ENCODE measurements around the gene PTPN3. TPM values are rescaled to one million over a fixed set of nuclear protein-coding genes. Genes with fewer than 3 reads are reported as not detected.
"Not testable (repeated sequence)": the region's sequence is repeated elsewhere in the genome, so short reads cannot be mapped to it uniquely, and the experiment has no call there.

Gene PTPN3
- total RNA-seq, 2 donors from 2014 or later, result 6.8 to 8.5 TPM

GRCh38 chr9:109510042-109510441 lies 11.9 kb upstream of the PTPN3 start:
- intact Hi-C loops (cut with DNase I), result not testable (repeated sequence)

DNA sequence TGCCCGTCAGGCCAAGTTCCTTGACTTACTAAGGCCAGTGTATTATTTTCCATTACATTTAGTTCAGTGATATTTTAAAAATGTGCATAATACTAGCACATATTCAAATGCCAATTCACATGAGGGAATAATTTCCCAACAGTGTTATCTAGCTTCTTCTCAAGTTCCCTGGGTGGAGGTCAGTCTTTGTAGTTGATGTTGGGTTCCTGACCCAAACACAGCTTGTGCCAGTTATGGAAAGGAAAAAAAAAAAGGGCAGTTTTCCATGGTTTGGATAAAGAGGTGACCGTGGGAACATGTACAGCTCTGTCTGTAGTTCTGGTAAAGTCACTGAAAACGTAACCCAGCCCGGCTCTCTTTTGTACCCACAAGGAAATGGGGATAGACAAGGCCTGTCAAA lies 11.5 kb upstream of the PTPN3 start:
- intact Hi-C loops (cut with DNase I), result no loop called here
- ATAC-seq (peak in 1 of 2 donors; percentile 45), DNase-seq (no peak)

More at GRCh38 chr9:109510042-109510441, 11.9 kb upstream of the PTPN3 start:
- peak in 1 of 2 donors; percentile 19 for ATAC-seq
- not testable (repeated sequence) for DNase-seq

- intact Hi-C loops (cut with DNase I), result no loop called here
- DNase-seq, result peak; percentile 65
- peak in 1 of 2 donors; percentile 74 for ATAC-seq
Observed at GRCh38 chr9:109507421-109507838, 9.3 kb upstream of the PTPN3 start.

DNA sequence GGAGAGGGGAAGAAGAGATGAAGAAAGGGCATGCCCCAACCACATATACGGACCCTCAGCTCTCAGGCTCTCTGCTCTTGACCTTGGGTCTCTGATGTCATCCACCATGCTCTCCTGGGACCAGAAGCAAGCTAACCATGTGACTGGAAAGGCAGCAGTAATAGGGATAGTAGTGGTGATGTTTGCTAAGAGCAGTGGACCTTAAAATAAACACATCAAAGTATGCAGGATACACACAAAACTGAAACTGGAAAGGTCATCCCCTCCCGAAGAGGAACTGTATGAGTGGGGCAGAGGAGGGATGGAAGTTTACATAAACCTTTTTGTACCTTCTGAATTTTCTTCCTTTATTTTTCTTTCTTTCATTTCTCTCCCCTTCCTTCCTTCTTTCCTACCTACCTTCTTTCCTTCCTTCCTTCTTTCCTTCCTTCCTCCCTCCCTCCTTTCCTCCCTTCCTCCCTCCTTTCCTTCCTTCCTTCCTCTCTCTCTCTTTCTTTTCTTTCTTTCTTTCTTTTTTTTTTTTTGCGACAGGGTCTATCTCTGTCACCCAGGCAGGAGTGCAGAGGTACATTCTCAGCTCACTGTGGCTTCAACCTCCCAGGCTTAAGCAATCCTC lies 8.1 kb upstream of the PTPN3 start:
- DNase-seq (no peak), ATAC-seq (no peak)
- intact Hi-C loops (cut with DNase I), result no loop called here

DNA sequence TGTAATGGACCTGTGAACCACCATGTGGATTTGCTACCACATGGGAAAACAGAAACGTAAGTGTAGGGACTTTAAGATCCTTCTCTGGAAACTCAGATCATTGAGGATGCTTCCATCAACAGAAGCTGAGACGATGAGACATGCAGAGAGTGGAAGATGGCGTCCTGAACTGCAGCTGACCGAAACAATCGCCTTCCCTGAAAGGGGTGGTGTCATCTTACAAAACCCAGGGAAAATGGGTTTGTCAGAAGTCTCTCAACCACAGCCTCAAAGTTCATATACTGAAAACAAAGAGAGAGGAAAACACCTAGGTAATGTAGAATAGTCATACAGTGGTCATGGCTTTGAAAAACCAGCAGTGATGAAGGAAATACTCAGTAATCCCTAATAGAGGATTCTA lies 6.6 kb upstream of the PTPN3 start:
- ATAC-seq (no peak), DNase-seq (no peak)
- intact Hi-C loops (cut with DNase I), result no loop called here

DNA sequence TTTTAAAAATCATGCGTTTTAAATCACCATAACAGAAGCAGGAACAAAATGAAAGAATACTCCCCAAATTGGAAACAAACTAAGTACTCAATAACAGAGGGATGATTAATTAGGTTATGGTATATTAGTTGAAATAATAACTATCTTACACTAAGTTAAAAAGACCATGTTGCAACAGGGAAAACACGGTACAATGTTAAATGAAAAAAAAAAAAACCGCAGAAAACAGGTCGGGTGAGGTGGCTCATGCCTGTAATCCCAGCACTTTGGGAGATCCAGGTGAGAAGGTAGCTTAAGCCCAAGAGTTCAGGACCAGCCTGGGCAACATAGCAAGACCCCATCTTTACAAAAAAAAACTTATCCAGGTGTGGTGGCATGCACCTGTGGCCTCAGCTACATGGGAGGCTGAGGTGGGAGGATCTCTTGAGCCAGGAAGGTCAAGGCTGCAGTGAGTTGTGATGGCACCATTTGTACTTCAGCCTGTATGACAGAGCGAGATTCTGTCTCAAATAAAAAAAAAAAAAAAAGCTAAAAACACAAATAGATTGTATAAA lies 2.4 kb upstream of the PTPN3 start:
- intact Hi-C loops (cut with DNase I), result no loop called here
- DNase-seq, result no peak
- no peak for ATAC-seq

- intact Hi-C loops (cut with DNase I), result no loop called here
- DNase-seq, result peak; percentile 82
- ATAC-seq, result peak; percentile 94 to 96
Observed at GRCh38 chr9:109499631-109500410, 1.7 kb upstream of the PTPN3 start.

GRCh38 chr9:109499093-109499630 lies 1.1 kb upstream of the PTPN3 start:
- no peak for ATAC-seq
- no peak for DNase-seq
- intact Hi-C loops (cut with DNase I), result no loop called here

- peak; percentile 36 for DNase-seq
- intact Hi-C loops (cut with DNase I), result no loop called here
- no peak for ATAC-seq
Observed at GRCh38 chr9:109497226-109498153, 617 bp downstream of the PTPN3 start.

DNA sequence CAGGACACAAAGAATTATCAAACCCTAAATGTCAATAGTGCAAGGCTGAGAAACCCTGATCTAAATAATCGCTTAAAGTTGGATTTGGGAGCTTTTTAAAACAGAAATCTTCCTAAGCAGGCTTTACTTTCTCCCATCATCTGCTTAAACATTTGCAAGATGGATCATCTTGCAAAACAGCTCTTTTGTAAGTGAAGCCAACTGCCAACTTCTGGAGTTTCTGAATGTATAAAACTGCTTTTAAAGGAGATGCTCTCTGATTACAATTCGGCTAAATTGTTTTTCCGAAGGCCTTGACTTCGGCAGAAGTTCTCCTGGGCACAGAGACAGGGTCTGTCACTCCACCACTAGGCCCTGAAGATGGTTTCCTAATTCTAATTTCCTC lies 1.3 kb downstream of the PTPN3 start:
- ATAC-seq (no peak), DNase-seq (no peak)
- intact Hi-C loops (cut with DNase I), result no loop called here

DNA sequence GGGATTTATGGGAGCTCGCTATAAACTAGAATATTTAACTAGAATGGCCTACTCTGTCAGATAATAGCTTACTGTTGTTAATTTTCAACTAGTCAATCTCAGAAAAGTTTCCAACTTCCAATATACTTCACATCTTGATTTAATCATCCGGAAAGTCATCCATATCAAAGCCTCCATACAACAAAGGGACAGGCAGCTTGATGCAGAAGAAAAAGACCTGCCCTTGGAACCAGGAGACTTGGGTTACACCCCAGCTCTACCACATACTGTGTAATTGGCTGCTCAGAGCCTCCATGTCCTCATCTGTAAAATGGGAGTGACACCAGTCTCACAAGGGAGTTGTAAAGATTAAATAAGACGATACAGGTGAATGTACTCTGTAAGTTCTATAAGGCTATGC lies 1.9 kb downstream of the PTPN3 start:
- ATAC-seq, result no peak
- intact Hi-C loops (cut with DNase I), result no loop called here
- DNase-seq, result no peak

- ATAC-seq, result no peak
- intact Hi-C loops (cut with DNase I), result no loop called here
- no peak for DNase-seq
Observed at GRCh38 chr9:109493648-109494047, 4.5 kb downstream of the PTPN3 start.

DNA sequence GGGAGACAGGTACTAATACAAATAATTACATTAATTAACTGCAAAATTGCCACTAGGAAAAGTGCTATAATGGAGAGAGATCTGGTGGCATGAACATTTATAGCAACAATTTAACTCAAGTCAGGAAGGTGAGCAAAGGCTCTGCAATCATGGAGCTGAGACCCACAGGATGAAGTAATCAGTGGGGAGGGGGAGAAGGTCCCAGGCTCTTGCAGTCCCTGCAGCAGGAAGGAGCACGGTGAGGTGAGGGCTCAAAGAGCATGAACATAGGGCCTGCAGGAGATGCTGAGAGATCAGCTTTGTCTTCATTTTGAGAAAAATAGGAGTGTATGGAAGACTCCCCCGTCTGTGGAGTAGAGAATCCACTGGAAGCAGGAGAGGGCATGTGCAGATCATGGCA lies 6.5 kb downstream of the PTPN3 start:
- ATAC-seq, result no peak
- DNase-seq, result no peak
- intact Hi-C loops (cut with DNase I), result no loop called here

GRCh38 chr9:109488791-109489492 lies 9.2 kb downstream of the PTPN3 start:
- peak; percentile 27 for DNase-seq
- intact Hi-C loops (cut with DNase I), result no loop called here
- ATAC-seq, result peak in 1 of 2 donors; percentile 79

GRCh38 chr9:109488351-109488750 lies 9.8 kb downstream of the PTPN3 start:
- no peak for ATAC-seq
- intact Hi-C loops (cut with DNase I), result no loop called here

DNA sequence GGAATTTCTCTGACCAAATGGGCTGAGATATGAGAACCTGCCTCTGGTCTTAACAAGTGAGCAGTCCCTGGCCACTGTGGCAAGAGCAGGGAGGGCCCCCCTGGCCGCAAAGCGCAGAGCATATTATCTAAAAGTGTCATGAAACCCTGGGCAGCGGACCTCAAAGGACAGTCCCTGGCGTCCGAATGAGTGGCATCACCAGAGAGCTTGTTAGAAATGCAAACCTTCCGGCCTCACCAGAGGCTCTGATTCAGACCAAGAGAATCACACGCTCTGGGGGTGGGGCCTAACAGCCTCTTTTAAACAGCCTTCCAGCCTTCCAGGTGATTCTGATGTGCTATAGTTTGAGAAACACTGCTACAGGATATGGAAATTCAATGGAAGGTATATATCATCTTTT lies 10.9 kb downstream of the PTPN3 start:
- intact Hi-C loops (cut with DNase I), result no loop called here
- DNase-seq (no peak), ATAC-seq (no peak)

More at GRCh38 chr9:109488351-109488750, 9.8 kb downstream of the PTPN3 start:
- DNase-seq, result no peak

GRCh38 chr9:109483744-109484429 lies 14.2 kb downstream of the PTPN3 start:
- intact Hi-C loops (cut with DNase I), result no loop called here
- no peak for ATAC-seq
- DNase-seq, result no peak

GRCh38 chr9:109482391-109482916 lies 15.7 kb downstream of the PTPN3 start:
- DNase-seq, result no peak
- intact Hi-C loops (cut with DNase I), result no loop called here
- no peak for ATAC-seq
